ENCODE results near the gene UROS.

DNA sequence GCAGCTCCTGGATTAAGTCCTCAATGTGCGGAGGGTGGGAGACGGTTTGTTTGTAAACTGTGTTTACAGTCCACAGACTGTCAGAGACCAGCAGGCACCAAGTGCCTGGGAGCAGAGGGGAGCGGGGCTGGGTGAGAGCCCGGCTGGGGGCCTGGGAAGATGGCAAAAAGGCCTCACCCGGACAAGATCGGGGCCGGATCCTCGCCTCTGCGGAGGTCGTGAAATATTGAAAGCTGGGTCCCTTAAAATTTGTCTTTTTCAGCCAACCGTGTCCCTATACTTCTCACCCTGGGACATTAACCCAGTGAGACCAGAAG, 50.2 kb downstream of the UROS start:
- TF ChIP-seq POLR2A (IDR thresholded peaks at IDR 0.05; ENCODE audit: low read depth, low read length): no peak
- TF ChIP-seq, protein P1, sequence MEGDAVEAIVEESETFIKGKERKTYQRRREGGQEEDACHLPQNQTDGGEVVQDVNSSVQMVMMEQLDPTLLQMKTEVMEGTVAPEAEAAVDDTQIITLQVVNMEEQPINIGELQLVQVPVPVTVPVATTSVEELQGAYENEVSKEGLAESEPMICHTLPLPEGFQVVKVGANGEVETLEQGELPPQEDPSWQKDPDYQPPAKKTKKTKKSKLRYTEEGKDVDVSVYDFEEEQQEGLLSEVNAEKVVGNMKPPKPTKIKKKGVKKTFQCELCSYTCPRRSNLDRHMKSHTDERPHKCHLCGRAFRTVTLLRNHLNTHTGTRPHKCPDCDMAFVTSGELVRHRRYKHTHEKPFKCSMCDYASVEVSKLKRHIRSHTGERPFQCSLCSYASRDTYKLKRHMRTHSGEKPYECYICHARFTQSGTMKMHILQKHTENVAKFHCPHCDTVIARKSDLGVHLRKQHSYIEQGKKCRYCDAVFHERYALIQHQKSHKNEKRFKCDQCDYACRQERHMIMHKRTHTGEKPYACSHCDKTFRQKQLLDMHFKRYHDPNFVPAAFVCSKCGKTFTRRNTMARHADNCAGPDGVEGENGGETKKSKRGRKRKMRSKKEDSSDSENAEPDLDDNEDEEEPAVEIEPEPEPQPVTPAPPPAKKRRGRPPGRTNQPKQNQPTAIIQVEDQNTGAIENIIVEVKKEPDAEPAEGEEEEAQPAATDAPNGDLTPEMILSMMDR (IDR thresholded peaks at IDR 0.05; ENCODE audit: extremely low read depth in 1 of 2, insufficient read depth in 1 of 2, low read depth in 1 of 2, low read length in 2 of 2): no peak
- TF ChIP-seq, protein P2, sequence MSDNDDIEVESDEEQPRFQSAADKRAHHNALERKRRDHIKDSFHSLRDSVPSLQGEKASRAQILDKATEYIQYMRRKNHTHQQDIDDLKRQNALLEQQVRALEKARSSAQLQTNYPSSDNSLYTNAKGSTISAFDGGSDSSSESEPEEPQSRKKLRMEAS (IDR thresholded peaks at IDR 0.05; ENCODE audit: insufficient read depth, insufficient read length): no peak
- TF ChIP-seq MYC (IDR thresholded peaks at IDR 0.05; ENCODE audit: low read depth, low read length): no peak

All from endothelial cell of umbilical vein (primary cell).